ENCODE data around the gene IDE.

DNA sequence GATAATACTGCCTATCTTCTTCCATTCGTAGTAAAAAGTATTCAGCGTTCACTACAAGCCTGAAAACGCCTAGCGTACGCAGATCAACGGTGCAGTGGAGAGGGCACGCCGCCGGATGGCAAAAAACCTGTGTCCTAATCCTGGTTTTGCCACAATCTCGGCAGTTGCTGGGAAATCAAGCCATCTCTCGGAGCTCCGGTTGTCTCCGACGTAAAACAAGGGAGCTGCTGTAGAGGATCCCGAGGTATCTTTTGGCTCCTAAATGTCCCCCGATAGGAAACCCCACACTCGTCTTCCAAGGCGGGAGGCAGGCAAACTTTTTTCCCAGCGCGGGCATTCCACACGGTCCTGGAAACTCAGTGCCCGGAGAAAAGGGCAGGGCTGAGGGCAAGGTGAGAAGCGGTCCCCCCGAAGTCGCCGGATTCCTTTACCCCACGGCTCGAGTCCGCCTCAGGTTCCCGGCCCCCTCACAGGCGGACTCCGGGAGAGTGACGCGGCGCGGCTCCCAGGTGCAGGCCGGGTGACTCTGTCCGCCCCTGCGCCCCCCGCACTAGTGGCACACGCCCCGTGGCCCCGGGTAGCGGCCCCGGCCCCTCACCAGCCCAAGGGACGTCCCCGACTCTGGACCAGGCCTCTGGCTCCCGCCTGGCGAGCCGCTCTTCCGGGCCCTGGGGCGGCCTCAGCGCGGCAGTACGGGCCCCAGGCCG is 649 bp downstream of the IDE start:
- TF ChIP-seq CTCF (IDR thresholded peaks at IDR 0.05) (peak in 1 of 5 experiments; percentile 10), POLR2A (IDR thresholded peaks at IDR 0.05) (no peak), EP300 (IDR thresholded peaks at IDR 0.05) (no peak)

All from tibial nerve (tissue), 4 donors.